Heart right ventricle (tissue), 16 donors: ENCODE data around the gene IDH2. TPM values are rescaled to one million over a fixed set of nuclear protein-coding genes. Genes with fewer than 3 reads are reported as not detected.

Source experiments
- ATAC-seq, 8 donors: fragments of 200-7000 bp; cut with Tn5 transposase; one replicate each; pipeline ENCODE4 v1.9.1; 2020; ENCODE audit warnings: mild to moderate bottlenecking in 8 of 8, moderate library complexity in 8 of 8, moderate number of reproducible peaks in 1 of 8
- DNase-seq, 2 donors: peaks; one replicate each; pipeline ENCODE4 v3.0.0-alpha.2; 2020
- H3K27ac ChIP-seq, 10 donors: fragments of 200-600 bp; sonication (generic) in 2 of 10; one replicate each; pipeline versions ENCODE4 v1.5.0 to v1.8.0; 2020 to 2022; ENCODE audit warnings: mild to moderate bottlenecking in 3 of 10
- H3K27me3 ChIP-seq, 7 donors: fragments of 200-600 bp; one replicate each; pipeline ENCODE4 v1.8.0; 2021 to 2022; ENCODE audit warnings: mild to moderate bottlenecking in 2 of 7
- H3K36me3 ChIP-seq, 9 donors: fragments of 200-600 bp; sonication (generic) in 1 of 9; one replicate each; pipeline versions ENCODE4 v1.5.0 to v1.8.0; 2020 to 2022; ENCODE audit warnings: mild to moderate bottlenecking in 2 of 9
- H3K4me1 ChIP-seq, 9 donors: fragments of 200-600 bp; sonication (generic) in 1 of 9; one replicate each; pipeline versions ENCODE4 v1.5.0 to v1.8.0; 2020 to 2022; ENCODE audit warnings: mild to moderate bottlenecking in 4 of 9
- H3K4me3 ChIP-seq, 10 donors: fragments of 200-600 bp; sonication (generic) in 2 of 10; one replicate each; pipeline versions ENCODE4 v1.5.0 to v1.8.0; 2020 to 2022; ENCODE audit warnings: mild to moderate bottlenecking in 7 of 10, moderate library complexity in 2 of 10
- H3K9me3 ChIP-seq, 11 donors: fragments of 200-600 bp in 10 of 11; sonication (generic) in 2 of 11; one replicate each; pipeline versions ENCODE4 v1.5.0 to v1.8.0; 2013 to 2022; ENCODE audit warnings: mild to moderate bottlenecking in 2 of 11, control low read depth in 1 of 11, moderate library complexity in 1 of 11
- WGBS, 2 donors: extraction: QIAGEN DNeasy Blood & Tissue Kit; methylation state at CpG; one replicate each; pipeline ENCODE4 v1.1.7; 2013; ENCODE audit warnings: inconsistent platforms in 1 of 2; 5-methylcytosine and 5-hydroxymethylcytosine counted together
- intact Hi-C, 10 donors: fragments of 100-400 bp; cut with DNase I; formaldehyde crosslinking; loops; one replicate each; pipeline versions ENCODE4 v1.11.1 to v1.14.2; 2022
- polyA plus RNA-seq, 2 donors: library from polyadenylated mRNA; stranded (reverse); fragments of 200-250 nt; gene quantifications; one replicate each; pipeline ENCODE4 v1.2.3, GENCODE V29; 2013
- total RNA-seq, 10 donors: library from RNA; stranded (reverse); fragmentation: NEBNext Ultra II Directional in 3 of 10; extraction: Animal tissue kit (Norgen Biotek cat#: 25700) in 3 of 10; gene quantifications; one replicate each; pipeline versions ENCODE4 v1.2.1 to v1.2.4, GENCODE V29; 2021 to 2023
- TF ChIP-seq, protein P1 (sequence below), 9 donors: fragments of 200-600 bp; sonication (generic) in 2 of 9; IDR thresholded peaks; one replicate each; pipeline versions ENCODE4 v1.5.0 to v1.8.0; 2021 to 2022; ENCODE audit warnings: antibody characterized with exemption in 9 of 9, mild to moderate bottlenecking in 5 of 9, moderate library complexity in 1 of 9
- donor health status: Arrhythmogenic right ventricular cardiomyopathy.
- donor health status: ischemic (EF 13 %, LVEDD 7.1; RV severe dilation, severe dysfunction).
- donor health status: healthy with polysubstance abuse.
- donor health status: DM: no; HTN: yes; CAD: no.
- donor health status: DM: no; HTN: no; CAD: no.
- donor health status: ischemic (EF 25% LVEDD 6.9; RV normal size, moderate dysfunction).
- donor health status: ischemic (EF 25% LVEDD 5.7; RV mildly dilated, moderate dysfunction).
- donor health status: healthy.
- donor health status: DM: yes; HTN: yes; CAD: no.
- donor health status: Ischemic cardiomyopathy.
- donor health status: ischemic (EF 35%, LVEDD 5.7; RV mildly dilated, moderate dysfunction).
- donor health status: nonischemic (EF 11% LVEDD 7.7; RV severe dilation, severe dysfunction).
- donor health status: DM: yes; HTN: yes; CAD: no.
- donor health status: PGD.
- donor health status: ischemic (EF 29% LVEDD 5.4; RV normal size, mild dysfunction).
- donor health status: nonischemic (EF 23%, LVEDD 6.1; RV moderate dilation, normal function).

The IDH2 gene
- total and polyA plus RNA-seq, 12 donors: 279 to 1,135 (median 923) TPM

DNA sequence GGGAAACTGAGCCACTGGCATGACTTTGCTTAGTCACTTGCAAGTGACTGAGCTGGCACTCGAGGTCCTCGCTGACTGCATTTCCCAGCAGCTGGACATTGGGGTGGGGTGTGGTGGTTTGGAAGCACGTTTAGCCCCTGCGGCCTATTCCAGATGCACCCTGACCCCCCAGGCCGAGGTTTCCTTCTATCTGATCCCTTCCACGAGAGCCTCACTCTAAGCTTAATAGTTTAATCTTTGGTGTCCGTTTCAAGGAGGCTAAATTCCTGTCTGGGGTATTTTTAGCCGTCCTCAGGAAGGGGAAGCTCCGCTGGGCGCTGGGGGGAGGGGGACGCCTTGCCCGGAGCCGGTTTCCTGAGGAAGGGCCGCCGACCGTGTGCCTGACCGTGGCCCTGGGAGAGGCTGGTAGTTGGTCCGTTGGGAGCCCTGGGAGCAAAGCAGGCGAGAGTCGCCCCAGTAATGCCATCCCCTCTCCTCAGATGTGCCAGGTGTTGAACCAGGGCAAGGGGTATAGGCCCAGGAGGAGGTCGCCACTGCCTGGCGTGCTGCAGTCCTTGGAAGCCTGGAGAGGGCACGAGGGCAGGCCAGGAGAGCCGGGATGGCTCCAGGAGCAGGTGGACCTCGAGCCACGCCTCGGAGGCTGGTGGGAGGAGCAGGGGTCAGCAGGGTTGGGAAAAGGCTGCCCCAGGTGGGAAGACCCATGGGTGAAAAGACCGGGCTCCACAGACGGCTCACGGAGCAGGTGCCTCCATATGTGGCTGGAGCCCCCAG is 37.2 kb downstream of the IDH2 start:
- Histone ChIP-seq H3K27ac (peak overlapping the region; percentile 27 to 95 (median 84)), H3K4me3 (peak overlapping the region in 5 of 10 donors; percentile 14 to 27 (median 23)), H3K4me1 (peaks cover 12 to 73% (median 55%) of the 10 kb centered on the region in 9 donors), H3K27me3 (no peaks in the 10 kb centered on the region), H3K36me3 (peaks cover 0 to 21% (median 0%) of the 10 kb centered on the region in 9 donors), H3K9me3 (no peaks in the 10 kb centered on the region)
- intact Hi-C loops: loop anchor here in 8 of 10 donors (5.0 to 10.0 kb wide), 2 partner anchors 60 to 63 kb away; partner anchors contain the start of gene ZNF710 (in 8 of the 8)
- ATAC-seq: peak; percentile 67 to 85 (median 80)
- 26 to 31% methylated on average over 30 of the region's 30 CpGs for WGBS, 2 donors
- TF ChIP-seq, protein P1, sequence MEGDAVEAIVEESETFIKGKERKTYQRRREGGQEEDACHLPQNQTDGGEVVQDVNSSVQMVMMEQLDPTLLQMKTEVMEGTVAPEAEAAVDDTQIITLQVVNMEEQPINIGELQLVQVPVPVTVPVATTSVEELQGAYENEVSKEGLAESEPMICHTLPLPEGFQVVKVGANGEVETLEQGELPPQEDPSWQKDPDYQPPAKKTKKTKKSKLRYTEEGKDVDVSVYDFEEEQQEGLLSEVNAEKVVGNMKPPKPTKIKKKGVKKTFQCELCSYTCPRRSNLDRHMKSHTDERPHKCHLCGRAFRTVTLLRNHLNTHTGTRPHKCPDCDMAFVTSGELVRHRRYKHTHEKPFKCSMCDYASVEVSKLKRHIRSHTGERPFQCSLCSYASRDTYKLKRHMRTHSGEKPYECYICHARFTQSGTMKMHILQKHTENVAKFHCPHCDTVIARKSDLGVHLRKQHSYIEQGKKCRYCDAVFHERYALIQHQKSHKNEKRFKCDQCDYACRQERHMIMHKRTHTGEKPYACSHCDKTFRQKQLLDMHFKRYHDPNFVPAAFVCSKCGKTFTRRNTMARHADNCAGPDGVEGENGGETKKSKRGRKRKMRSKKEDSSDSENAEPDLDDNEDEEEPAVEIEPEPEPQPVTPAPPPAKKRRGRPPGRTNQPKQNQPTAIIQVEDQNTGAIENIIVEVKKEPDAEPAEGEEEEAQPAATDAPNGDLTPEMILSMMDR (IDR thresholded peaks at IDR 0.05): no peak
- DNase-seq: peak; percentile 78 to 81

DNA sequence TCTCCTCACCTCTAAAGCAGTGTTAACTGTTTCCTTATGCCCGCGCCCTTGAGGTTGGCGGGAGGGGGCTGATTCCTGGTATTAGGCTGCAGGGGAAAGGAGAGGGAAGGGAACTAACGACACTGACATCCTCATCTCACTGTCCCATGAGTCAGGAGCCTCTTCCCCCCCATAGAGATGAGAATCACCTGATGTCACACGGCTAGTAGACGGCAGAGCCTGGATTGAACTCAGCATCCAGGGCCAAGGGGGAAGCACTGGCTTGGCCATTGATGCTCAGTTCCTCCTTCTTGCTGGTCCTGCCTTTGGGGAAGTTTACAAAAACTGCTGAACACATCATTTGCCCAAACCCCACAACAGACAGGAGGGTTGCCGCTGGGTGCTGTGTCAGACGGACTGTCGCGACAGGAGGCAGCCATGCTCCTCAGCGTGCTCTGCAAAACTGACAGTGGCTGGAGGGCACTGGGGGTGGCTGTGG is 38.5 kb downstream of the IDH2 start:
- H3K4me3 ChIP-seq: no peak overlapping the region
- intact Hi-C loops: loop anchor here in 1 of 10 donors (10.0 kb wide), 1 partner anchor 59 kb away; the partner anchor contains the start of gene ZNF710
- H3K27me3 ChIP-seq: no peaks in the 10 kb centered on the region
- ATAC-seq (peak in 7 of 8 donors; percentile 9 to 39 (median 28)), DNase-seq (peak in 1 of 2 donors; percentile 44)
- H3K27ac ChIP-seq: peak overlapping the region in 9 of 10 donors; percentile 71 to 95 (median 85)
- H3K36me3 ChIP-seq: peaks cover 0 to 20% (median 0%) of the 10 kb centered on the region in 9 donors
- H3K9me3 ChIP-seq: no peaks in the 10 kb centered on the region
- H3K4me1 ChIP-seq: peaks cover 12 to 75% (median 68%) of the 10 kb centered on the region in 9 donors
- 74 to 79% methylated on average over 11 of the region's 11 CpGs for WGBS, 2 donors
- TF ChIP-seq, protein P1 (IDR thresholded peaks at IDR 0.05): no peak

DNA sequence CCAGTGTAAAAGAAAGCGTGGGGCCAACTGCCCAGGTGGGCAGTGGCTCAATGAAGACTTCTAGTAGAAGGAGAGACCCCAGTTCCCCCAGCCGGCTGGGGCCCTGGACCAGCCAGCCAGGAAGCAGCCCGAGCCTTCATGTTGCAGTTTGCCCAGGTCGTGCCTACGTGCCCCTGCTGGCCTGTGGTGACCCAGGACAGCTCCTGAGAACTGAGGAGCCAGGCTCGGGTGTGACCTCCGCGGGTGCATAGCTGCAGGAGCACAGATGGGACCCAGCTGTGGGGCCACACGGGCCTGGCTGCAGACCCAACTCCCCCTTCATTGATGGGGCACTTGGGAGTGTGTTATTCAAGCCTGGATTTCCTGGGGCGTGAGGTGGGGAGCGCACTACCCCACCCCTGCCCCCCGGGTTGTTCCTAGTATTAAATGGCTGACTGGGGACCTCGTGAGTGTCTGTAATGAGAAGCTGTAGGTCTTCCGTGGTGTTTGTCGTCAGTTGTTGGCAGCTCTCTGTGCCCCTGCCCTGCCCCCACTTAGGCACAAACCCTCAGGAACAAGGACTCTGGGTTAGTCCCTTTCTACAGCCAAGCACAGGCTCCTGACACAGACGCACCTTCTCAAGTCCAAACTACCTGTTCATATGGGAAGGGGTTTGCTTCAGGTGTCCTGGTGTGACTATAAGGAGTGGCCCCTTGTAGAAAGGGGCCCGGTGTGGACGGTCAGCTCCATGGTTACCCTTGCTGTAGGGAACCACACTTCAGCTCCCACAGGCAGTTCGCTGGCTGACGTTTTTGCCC is 39.1 kb downstream of the IDH2 start:
- peak in 1 of 8 donors; percentile 4 for ATAC-seq
- TF ChIP-seq, protein P1 (IDR thresholded peaks at IDR 0.05): no peak
- Histone ChIP-seq H3K27me3 (no peaks in the 10 kb centered on the region), H3K4me1 (peaks cover 12 to 81% (median 68%) of the 10 kb centered on the region in 9 donors), H3K9me3 (peaks cover 0 to 3% (median 0%) of the 10 kb centered on the region in 11 donors), H3K36me3 (peaks cover 0 to 13% (median 0%) of the 10 kb centered on the region in 9 donors), H3K27ac (peak overlapping the region in 9 of 10 donors; percentile 9 to 95 (median 85)), H3K4me3 (no peak overlapping the region)
- intact Hi-C loops: loop anchor here in 1 of 10 donors (10.0 kb wide), 1 partner anchor 58 kb away; the partner anchor contains the start of gene ZNF710
- DNase-seq: no peak
- WGBS, 2 donors: 70 to 79% methylated on average over 20 of the region's 20 CpGs
